Upper lobe of left lung (tissue), 4 donors: ENCODE measurements around the gene BANP.

Experiments
- CTCF ChIP-seq, 6 experiments: fragments of 450-650 bp in 4 of 6; fragments of 200-600 bp in 2 of 6; sonication (generic) in 2 of 6; IDR thresholded peaks; one replicate each; pipeline ENCODE4 v1.5.1; 2016 to 2019; ENCODE audit warnings: antibody characterized with exemption in 6 of 6
- POLR2A ChIP-seq, 4 donors: fragments of 450-650 bp; IDR thresholded peaks; one replicate each; pipeline ENCODE4 v1.5.1; 2016 to 2017; ENCODE audit warnings: antibody characterized with exemption in 4 of 4, mild to moderate bottlenecking in 2 of 4
- POLR2AphosphoS5 ChIP-seq, 2 donors: sonication (generic); formaldehyde crosslinking; IDR thresholded peaks; one replicate each; pipeline ENCODE4 v1.5.1; 2017; ENCODE audit warnings: antibody characterized with exemption in 2 of 2

- TF ChIP-seq CTCF (IDR thresholded peaks at IDR 0.05), result no peak
- no peak for TF ChIP-seq POLR2A (IDR thresholded peaks at IDR 0.05)
- TF ChIP-seq POLR2AphosphoS5 (IDR thresholded peaks at IDR 0.05), result no peak
Measured at GRCh38 chr16:88055356-88055755, 104.1 kb downstream of the BANP start.
